ENCODE results near the gene MINDY3. TPM values are rescaled to one million over a fixed set of nuclear protein-coding genes. Genes with fewer than 3 reads are reported as not detected.

The MINDY3 gene
- total and polyA plus RNA-seq, 7 donors, result 15.0 to 39.2 (median 23.8) TPM

DNA sequence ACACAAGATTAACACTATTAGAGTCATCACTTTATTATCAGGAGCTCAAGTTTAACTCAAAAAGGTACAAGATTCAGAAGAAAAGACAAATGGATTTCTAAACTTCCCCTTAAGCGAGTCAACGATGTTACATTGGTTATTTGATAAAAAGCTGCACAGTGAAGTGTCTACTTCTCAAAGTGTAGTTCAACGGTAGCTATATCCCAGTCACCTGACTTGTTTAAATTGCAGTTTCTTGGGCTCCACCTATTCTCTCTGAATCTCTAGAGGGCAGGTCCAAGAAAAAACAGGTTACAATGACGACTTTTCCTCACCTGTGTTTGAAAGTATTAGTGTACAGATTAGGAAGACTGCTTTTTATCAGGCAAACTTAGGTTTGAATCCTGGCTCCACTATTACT is 16.6 kb downstream of the MINDY3 start:
- H3K27ac ChIP-seq, result no peak overlapping the region
- intact Hi-C loops (cut with DNase I), result no loop called here

GRCh38 chr10:15842556-15843169 is 17.6 kb downstream of the MINDY3 start:
- intact Hi-C loops (cut with DNase I), result no loop called here
- no peak for TF ChIP-seq EP300 (IDR thresholded peaks at IDR 0.05)
- no peak for TF ChIP-seq POLR2A (IDR thresholded peaks at IDR 0.05)
- TF ChIP-seq POLR2AphosphoS5 (IDR thresholded peaks at IDR 0.05), result no peak
- TF ChIP-seq, protein P1, sequence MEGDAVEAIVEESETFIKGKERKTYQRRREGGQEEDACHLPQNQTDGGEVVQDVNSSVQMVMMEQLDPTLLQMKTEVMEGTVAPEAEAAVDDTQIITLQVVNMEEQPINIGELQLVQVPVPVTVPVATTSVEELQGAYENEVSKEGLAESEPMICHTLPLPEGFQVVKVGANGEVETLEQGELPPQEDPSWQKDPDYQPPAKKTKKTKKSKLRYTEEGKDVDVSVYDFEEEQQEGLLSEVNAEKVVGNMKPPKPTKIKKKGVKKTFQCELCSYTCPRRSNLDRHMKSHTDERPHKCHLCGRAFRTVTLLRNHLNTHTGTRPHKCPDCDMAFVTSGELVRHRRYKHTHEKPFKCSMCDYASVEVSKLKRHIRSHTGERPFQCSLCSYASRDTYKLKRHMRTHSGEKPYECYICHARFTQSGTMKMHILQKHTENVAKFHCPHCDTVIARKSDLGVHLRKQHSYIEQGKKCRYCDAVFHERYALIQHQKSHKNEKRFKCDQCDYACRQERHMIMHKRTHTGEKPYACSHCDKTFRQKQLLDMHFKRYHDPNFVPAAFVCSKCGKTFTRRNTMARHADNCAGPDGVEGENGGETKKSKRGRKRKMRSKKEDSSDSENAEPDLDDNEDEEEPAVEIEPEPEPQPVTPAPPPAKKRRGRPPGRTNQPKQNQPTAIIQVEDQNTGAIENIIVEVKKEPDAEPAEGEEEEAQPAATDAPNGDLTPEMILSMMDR (IDR thresholded peaks at IDR 0.05), result no peak
- no peak for DNase-seq
- Histone ChIP-seq H3K27me3 (no peaks in the 10 kb centered on the region), H3K9me3 (no peaks in the 10 kb centered on the region), H3K4me1 (peaks cover 0 to 15% (median 0%) of the 10 kb centered on the region in 4 donors), H3K36me3 (peaks cover 0 to 4% (median 0%) of the 10 kb centered on the region in 4 donors), H3K4me3 (no peak overlapping the region), H3K27ac (no peak overlapping the region)
- 36 to 48% methylated on average over 3 of the region's 3 CpGs for WGBS, 2 donors

More for the DNA sequence above, 16.6 kb downstream of the MINDY3 start:
- 50 to 77% methylated on average over 4 of the region's 4 CpGs for WGBS, 2 donors
- peaks cover 0 to 15% (median 0%) of the 10 kb centered on the region in 4 donors for H3K4me1 ChIP-seq
- no peak overlapping the region for H3K4me3 ChIP-seq
- peaks cover 0 to 4% (median 0%) of the 10 kb centered on the region in 4 donors for H3K36me3 ChIP-seq
- no peak for DNase-seq
- no peaks in the 10 kb centered on the region for H3K27me3 ChIP-seq
- TF ChIP-seq EP300 (IDR thresholded peaks at IDR 0.05), result no peak
- no peaks in the 10 kb centered on the region for H3K9me3 ChIP-seq

DNA sequence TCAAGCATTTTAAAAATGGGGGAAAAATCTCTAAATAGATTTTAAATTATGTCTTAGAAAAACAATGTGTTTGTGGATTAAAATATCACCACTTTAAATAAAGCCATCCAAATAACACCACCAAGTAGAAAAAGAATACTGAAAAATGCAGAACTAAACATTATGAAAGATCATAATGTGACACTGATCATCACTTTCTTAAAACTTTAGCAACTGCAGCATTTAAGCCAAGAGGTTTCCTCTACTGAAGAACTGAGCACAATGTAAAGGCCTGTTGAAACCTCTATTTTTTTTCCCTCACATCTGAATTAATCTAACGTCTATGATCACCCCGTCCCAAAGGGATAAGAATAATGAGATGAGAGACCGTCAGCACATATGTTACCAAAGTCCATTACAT is 18.6 kb downstream of the MINDY3 start:
- DNase-seq, result no peak
- Histone ChIP-seq H3K4me3 (no peak overlapping the region), H3K27ac (no peak overlapping the region), H3K9me3 (no peaks in the 10 kb centered on the region), H3K27me3 (no peaks in the 10 kb centered on the region), H3K36me3 (peaks cover 0 to 4% (median 0%) of the 10 kb centered on the region in 4 donors), H3K4me1 (peaks cover 0 to 15% (median 0%) of the 10 kb centered on the region in 4 donors)
- TF ChIP-seq, protein P1 (IDR thresholded peaks at IDR 0.05), result no peak
- TF ChIP-seq POLR2AphosphoS5 (IDR thresholded peaks at IDR 0.05) (no peak), POLR2A (IDR thresholded peaks at IDR 0.05) (no peak), EP300 (IDR thresholded peaks at IDR 0.05) (no peak)
- intact Hi-C loops (cut with DNase I), result no loop called here
- 85 to 91% methylated on average over 3 of the region's 3 CpGs for WGBS, 2 donors

DNA sequence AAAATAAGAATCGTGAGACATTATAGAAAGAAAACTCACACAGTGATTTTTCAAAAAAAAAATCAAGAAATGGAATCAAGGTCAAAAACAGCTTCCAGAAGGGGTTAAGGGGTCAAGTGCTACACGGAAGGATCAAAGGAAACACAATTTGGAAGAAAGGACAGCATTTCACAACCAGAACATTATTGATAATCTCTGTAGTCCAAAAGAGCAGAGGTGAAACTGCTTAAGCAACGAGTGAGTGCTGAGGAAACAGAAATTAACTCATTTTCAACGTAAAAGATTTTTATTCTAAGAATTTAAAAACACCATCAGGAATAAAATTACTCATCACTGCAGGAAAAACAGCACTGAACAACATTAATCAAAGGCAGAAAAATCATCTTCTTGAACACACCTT is 23.5 kb downstream of the MINDY3 start:
- Histone ChIP-seq H3K4me3 (no peak overlapping the region), H3K4me1 (no peaks in the 10 kb centered on the region), H3K9me3 (no peaks in the 10 kb centered on the region), H3K27ac (no peak overlapping the region), H3K36me3 (peaks cover 0 to 21% (median 3%) of the 10 kb centered on the region in 4 donors), H3K27me3 (no peaks in the 10 kb centered on the region)
- intact Hi-C loops (cut with DNase I), result no loop called here
- no peak for DNase-seq
- WGBS, 2 donors, result 77 to 83% methylated on average over 4 of the region's 4 CpGs
- TF ChIP-seq, protein P1 (IDR thresholded peaks at IDR 0.05), result no peak

DNA sequence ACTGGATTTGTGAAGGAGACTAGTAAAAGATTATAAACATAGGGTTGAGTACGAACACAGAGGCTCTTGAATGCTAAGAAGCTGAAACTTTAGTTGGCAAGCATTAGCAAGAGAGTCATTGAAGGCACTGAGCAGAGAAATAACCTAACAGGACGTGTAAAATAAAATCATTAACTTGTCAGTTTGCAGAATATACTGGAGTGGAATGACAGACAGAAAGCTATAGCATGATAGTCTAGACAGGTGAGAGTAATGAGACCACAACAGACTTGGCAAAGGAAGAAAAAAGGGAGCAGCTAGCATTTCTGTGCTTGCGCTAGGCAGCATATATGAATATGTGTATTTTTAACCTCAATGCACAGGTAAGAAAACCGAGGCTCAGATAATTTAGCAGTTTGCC is 30.8 kb downstream of the MINDY3 start:
- Histone ChIP-seq H3K27ac (no peak overlapping the region), H3K27me3 (no peaks in the 10 kb centered on the region), H3K4me1 (no peaks in the 10 kb centered on the region), H3K4me3 (no peak overlapping the region), H3K9me3 (no peaks in the 10 kb centered on the region), H3K36me3 (peaks cover 0 to 44% (median 3%) of the 10 kb centered on the region in 4 donors)
- DNase-seq, result no peak
- 80 to 83% methylated on average over 4 of the region's 4 CpGs for WGBS, 2 donors
- TF ChIP-seq, protein P1 (IDR thresholded peaks at IDR 0.05), result no peak
- TF ChIP-seq POLR2A (IDR thresholded peaks at IDR 0.05) (no peak), EP300 (IDR thresholded peaks at IDR 0.05) (no peak), POLR2AphosphoS5 (IDR thresholded peaks at IDR 0.05) (no peak)
- intact Hi-C loops (cut with DNase I), result no loop called here
